ENCODE data around the gene SYNPO2. TPM values are rescaled to one million over a fixed set of nuclear protein-coding genes. Genes with fewer than 3 reads are reported as not detected.

SYNPO2 gene
- total RNA-seq, 1 experiment from 2014 or later = 0.93 TPM

- ChIA-PET CTCF (interaction anchor here (1.0 to 5.5 kb wide), 3 partner anchors 10 to 56 kb away, joined by 3 to 37 read pairs (median 4); no protein-coding TSS in a partner anchor), RAD21 (ENCODE audit: low non-redundant PET in 1 of 2, low total read pairs in 2 of 2, uncharacterized antibody in 2 of 2, unreplicated experiment in 2 of 2) (no interaction called here), POLR2A (no interaction called here)
- Histone ChIP-seq H3K9me2 (ENCODE audit: insufficient read depth) (no peaks in the 10 kb centered on the region), H4K20me1 (ENCODE audit: insufficient read depth) (no peaks in the 10 kb centered on the region), H3K27ac (ENCODE audit: low read depth, low read length) (no peak overlapping the region), H3K9ac (ENCODE audit: low read length) (no peak overlapping the region), H2AFZ (ENCODE audit: low read depth, low read length, poor library complexity, severe bottlenecking) (peak overlapping the region; percentile 46), H3K4me2 (ENCODE audit: low read length) (no peak overlapping the region), H3K27me3 (ENCODE audit: insufficient read depth, low read length) (no peaks in the 10 kb centered on the region), H3K9me3 (ENCODE audit: control insufficient read depth in 1 of 2, insufficient read depth in 1 of 2, low read depth in 1 of 2, low read length in 2 of 2) (no peaks in the 10 kb centered on the region), H3K79me2 (ENCODE audit: insufficient read depth, low read length) (no peaks in the 10 kb centered on the region), H3K4me3 (replicated peaks in 1 of 2; ENCODE audit: low read depth in 1 of 2, low read length in 2 of 2) (no peak overlapping the region), H3K36me3 (ENCODE audit: control insufficient read depth in 1 of 2, insufficient read depth in 2 of 2, low read length in 2 of 2) (no peaks in the 10 kb centered on the region), H3K4me1 (ENCODE audit: control insufficient read depth in 1 of 2, insufficient read depth in 2 of 2, low read length in 2 of 2) (peaks cover 0 to 6% of the 10 kb centered on the region in 2 experiments; a peak in 1 of 4 replicates)
- no TSS peak for BruUV-seq (replicated peaks)
- DNase-seq (ENCODE audit: low read depth, low spot score) (peak; percentile 16), ATAC-seq (peak; percentile 80)
- TF ChIP-seq CTCF (IDR thresholded peaks at IDR 0.05 in 2 of 3, conservative IDR thresholded peaks at IDR 0.05 in 1 of 3; ENCODE audit: borderline replicate concordance in 1 of 3, insufficient read depth in 1 of 3, low read depth in 2 of 3, low read length in 2 of 3) (peak; percentile 23 to 46 (median 45); a peak in 4 of 6 replicates), RAD21 (IDR thresholded peaks at IDR 0.05; ENCODE audit: low read depth) (peak; percentile 29), ZNF274 (IDR thresholded peaks at IDR 0.05; ENCODE audit: low read depth, low read length) (no peak)
- intact Hi-C loops (cut with micrococcal nuclease) = loop anchor here (5.0 kb wide), 1 partner anchor 57 kb away; no protein-coding TSS in a partner anchor
These were observed 151.1 kb downstream of the SYNPO2 start for GRCh38 chr4:119039779-119040178.

GRCh38 chr4:119040261-119040660 is 151.6 kb downstream of the SYNPO2 start:
- ChIA-PET RAD21 (ENCODE audit: low non-redundant PET in 1 of 2, low total read pairs in 2 of 2, uncharacterized antibody in 2 of 2, unreplicated experiment in 2 of 2) (interaction anchor here in 1 of 2 experiments (0.7 kb wide), 1 partner anchor 68 kb away, joined by 5 read pairs; no protein-coding TSS in a partner anchor), POLR2A (interaction anchor here (1.1 kb wide), 1 partner anchor 260 kb away, joined by 3 read pairs; a partner anchor contains a TSS), CTCF (interaction anchor here (0.8 to 5.5 kb wide), 6 partner anchors 10 to 1016 kb away, joined by 3 to 37 read pairs (median 4); partner anchors contain the start of gene USP53)
- Histone ChIP-seq H3K4me2 (ENCODE audit: low read length) (no peak overlapping the region), H3K4me1 (ENCODE audit: control insufficient read depth in 1 of 2, insufficient read depth in 2 of 2, low read length in 2 of 2) (peaks cover 0 to 6% of the 10 kb centered on the region in 2 experiments; a peak in 1 of 4 replicates), H3K27me3 (ENCODE audit: insufficient read depth, low read length) (no peaks in the 10 kb centered on the region), H3K4me3 (replicated peaks in 1 of 2; ENCODE audit: low read depth in 1 of 2, low read length in 2 of 2) (no peak overlapping the region), H3K9me2 (ENCODE audit: insufficient read depth) (no peaks in the 10 kb centered on the region), H3K9me3 (ENCODE audit: control insufficient read depth in 1 of 2, insufficient read depth in 1 of 2, low read depth in 1 of 2, low read length in 2 of 2) (no peaks in the 10 kb centered on the region), H4K20me1 (ENCODE audit: insufficient read depth) (no peaks in the 10 kb centered on the region), H3K79me2 (ENCODE audit: insufficient read depth, low read length) (no peaks in the 10 kb centered on the region), H2AFZ (ENCODE audit: low read depth, low read length, poor library complexity, severe bottlenecking) (peak overlapping the region; percentile 46), H3K27ac (ENCODE audit: low read depth, low read length) (no peak overlapping the region), H3K9ac (ENCODE audit: low read length) (no peak overlapping the region), H3K36me3 (ENCODE audit: control insufficient read depth in 1 of 2, insufficient read depth in 2 of 2, low read length in 2 of 2) (no peaks in the 10 kb centered on the region)
- intact Hi-C loops (cut with micrococcal nuclease) = loop anchor here (5.0 kb wide), 1 partner anchor 58 kb away; no protein-coding TSS in a partner anchor
- ATAC-seq (no peak), DNase-seq (ENCODE audit: low read depth, low spot score) (no peak)
- BruUV-seq (replicated peaks) = no TSS peak
- TF ChIP-seq CTCF (IDR thresholded peaks at IDR 0.05 in 2 of 3, conservative IDR thresholded peaks at IDR 0.05 in 1 of 3; ENCODE audit: borderline replicate concordance in 1 of 3, insufficient read depth in 1 of 3, low read depth in 2 of 3, low read length in 2 of 3) (no peak), SIN3A (IDR thresholded peaks at IDR 0.05; ENCODE audit: low read depth) (no peak)
